Measurements from ENCODE around the gene OR52E8. TPM values are rescaled to one million over a fixed set of nuclear protein-coding genes. Genes with fewer than 3 reads are reported as not detected.

OR52E8 gene
- total RNA-seq = not detected

DNA sequence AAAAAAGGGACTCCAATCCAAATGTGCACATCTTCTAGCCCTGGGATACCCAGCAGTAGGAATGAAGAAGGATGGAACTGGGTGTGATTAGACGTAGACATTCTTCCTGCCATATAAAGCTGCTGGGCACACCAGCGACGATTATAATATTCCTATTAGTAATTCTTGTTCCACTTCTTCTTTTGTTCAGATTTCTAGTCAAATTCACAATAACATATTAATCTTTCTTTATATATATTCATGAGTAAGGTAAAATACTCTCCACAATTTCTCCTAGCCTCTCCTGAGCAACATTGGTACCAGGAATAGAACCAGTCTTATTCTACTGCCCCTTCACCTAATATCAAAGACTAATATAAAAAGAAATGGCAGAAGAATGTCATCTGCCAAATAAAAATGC lies at the start of gene OR52E8:
OR52E8 (minus strand) TSS at position 101 of the 400 bp plus-strand sequence; CDS start at position 101, 0 bp downstream.
- Histone ChIP-seq H3K27me3 (ENCODE audit: insufficient read depth, low read length) (no peaks in the 10 kb centered on the region), H3K4me1 (ENCODE audit: insufficient read depth, low read length) (no peaks in the 10 kb centered on the region), H3K4me3 (ENCODE audit: low read length) (no peak within 1 kb of the TSS), H3K9me3 (ENCODE audit: low read depth, low read length) (no peaks in the 10 kb centered on the region)

- Histone ChIP-seq H3K4me3 (ENCODE audit: low read length) (no peak overlapping the region), H3K4me1 (ENCODE audit: insufficient read depth, low read length) (no peaks in the 10 kb centered on the region), H3K27me3 (ENCODE audit: insufficient read depth, low read length) (no peaks in the 10 kb centered on the region), H3K9me3 (ENCODE audit: low read depth, low read length) (no peaks in the 10 kb centered on the region)
Measured at GRCh38 chr11:5899534-5899933, 42.0 kb upstream of the OR52E8 start.

DNA sequence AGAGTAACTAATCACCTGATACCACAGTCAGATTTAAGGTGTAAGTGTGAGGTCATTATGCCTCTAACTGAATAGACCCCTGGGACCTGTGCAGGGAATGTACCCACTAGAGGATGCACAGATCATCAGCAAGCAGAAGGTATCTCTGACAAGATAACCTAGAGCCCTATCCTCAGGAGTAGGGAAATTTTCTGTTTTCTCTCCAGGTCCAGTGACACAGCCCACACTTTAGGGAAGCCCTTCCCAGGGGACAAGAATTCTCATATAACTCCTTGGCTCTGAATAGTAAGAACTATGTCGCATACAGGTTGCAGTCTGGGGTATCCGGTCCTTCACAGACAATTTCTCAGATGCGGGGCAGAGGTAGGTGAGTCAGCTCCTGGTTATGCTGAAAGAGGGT lies 35.4 kb upstream of the OR52E8 start, which contains the start of gene OR52E5:
OR52E5 (plus strand) TSS at position 301 of the 400 bp plus-strand sequence. CDS start 7,569 bp downstream, outside the sequence.
- H3K4me1 ChIP-seq (ENCODE audit: insufficient read depth, low read length) = no peaks in the 10 kb centered on the region
- H3K9me3 ChIP-seq (ENCODE audit: low read depth, low read length) = no peaks in the 10 kb centered on the region
- H3K27me3 ChIP-seq (ENCODE audit: insufficient read depth, low read length) = no peaks in the 10 kb centered on the region
- H3K4me3 ChIP-seq (ENCODE audit: low read length) = no peak within 1 kb of the TSS

DNA sequence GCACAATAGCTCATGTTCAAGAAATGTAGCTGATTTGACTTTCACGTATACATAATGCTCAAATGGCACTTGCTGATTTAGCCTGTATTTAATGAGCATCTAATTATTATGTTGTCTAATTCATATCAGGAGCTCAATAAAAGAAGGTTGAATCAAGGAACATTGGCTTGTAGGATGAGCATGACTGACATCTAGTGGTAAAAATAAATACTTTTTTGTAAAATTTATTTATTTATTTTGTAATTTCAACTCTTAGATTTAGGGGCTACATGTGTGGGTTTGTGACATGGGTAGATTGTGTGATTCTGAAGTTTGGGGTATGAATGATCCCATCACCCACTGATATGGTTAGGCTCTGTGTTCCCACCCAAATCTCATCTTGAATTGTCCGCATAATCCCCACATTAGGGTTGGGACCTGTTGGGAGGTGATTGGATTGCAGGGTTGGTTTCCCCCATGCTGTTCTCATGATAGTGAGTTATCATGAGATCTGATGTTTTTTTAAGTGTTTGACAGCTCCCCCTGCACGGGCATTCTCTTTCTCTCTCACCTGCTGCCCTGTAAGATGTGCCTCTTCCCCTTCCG lies 33.8 kb upstream of the OR52E8 start:
- Histone ChIP-seq H3K4me3 (ENCODE audit: low read length) (no peak overlapping the region), H3K27me3 (ENCODE audit: insufficient read depth, low read length) (no peaks in the 10 kb centered on the region), H3K4me1 (ENCODE audit: insufficient read depth, low read length) (no peaks in the 10 kb centered on the region), H3K9me3 (ENCODE audit: low read depth, low read length) (no peaks in the 10 kb centered on the region)

- no peaks in the 10 kb centered on the region for H3K9me3 ChIP-seq (ENCODE audit: low read depth, low read length)
- no peaks in the 10 kb centered on the region for H3K27me3 ChIP-seq (ENCODE audit: insufficient read depth, low read length)
- no peaks in the 10 kb centered on the region for H3K4me1 ChIP-seq (ENCODE audit: insufficient read depth, low read length)
- no peak overlapping the region for H3K4me3 ChIP-seq (ENCODE audit: low read length)
Measured at GRCh38 chr11:5887661-5888060, 30.2 kb upstream of the OR52E8 start.

DNA sequence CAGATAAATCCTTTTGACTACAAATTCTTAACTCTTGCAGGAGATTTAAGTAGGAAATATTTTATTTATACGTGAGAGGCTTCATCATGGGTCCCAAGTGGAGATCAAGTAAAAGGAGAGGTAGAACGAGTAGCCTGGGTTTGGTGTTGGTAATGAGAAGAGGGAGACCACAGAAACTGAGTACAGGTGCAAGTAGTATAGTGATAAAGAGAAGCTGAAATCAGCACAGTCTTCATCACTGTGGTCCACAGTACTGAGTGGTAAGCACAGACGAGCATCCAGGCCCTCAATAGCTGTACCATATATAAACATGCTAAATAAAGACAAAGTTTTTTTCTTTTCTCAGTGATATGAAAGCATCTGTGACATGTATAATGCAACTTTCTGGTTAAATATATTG lies 29.7 kb upstream of the OR52E8 start:
- H3K27me3 ChIP-seq (ENCODE audit: insufficient read depth, low read length) = no peaks in the 10 kb centered on the region
- H3K4me3 ChIP-seq (ENCODE audit: low read length) = no peak overlapping the region
- no peaks in the 10 kb centered on the region for H3K4me1 ChIP-seq (ENCODE audit: insufficient read depth, low read length)
- no peaks in the 10 kb centered on the region for H3K9me3 ChIP-seq (ENCODE audit: low read depth, low read length)

GRCh38 chr11:5881756-5882155 lies 24.3 kb upstream of the OR52E8 start:
- Histone ChIP-seq H3K4me1 (ENCODE audit: insufficient read depth, low read length) (no peaks in the 10 kb centered on the region), H3K9me3 (ENCODE audit: low read depth, low read length) (no peaks in the 10 kb centered on the region), H3K4me3 (ENCODE audit: low read length) (no peak overlapping the region), H3K27me3 (ENCODE audit: insufficient read depth, low read length) (no peaks in the 10 kb centered on the region)

DNA sequence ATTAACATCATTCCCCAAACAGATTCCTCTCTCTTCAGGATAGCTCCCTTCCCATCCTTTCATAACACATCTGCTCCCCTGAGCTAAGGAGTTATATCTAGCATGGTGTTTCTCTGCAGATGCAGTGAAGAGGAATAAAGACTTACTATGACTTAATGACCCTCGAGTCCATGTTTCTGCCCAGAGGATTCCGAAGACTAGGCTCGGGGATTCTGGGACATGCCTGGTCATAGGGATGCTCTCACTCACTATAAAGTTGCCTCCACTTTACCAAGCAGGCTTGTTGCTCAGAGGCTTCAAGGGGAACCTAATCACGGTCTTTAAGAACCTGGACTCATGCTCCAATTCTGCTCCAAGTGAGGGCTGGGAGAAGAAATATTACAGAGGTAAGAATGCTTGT lies 22.8 kb upstream of the OR52E8 start, which contains the start of gene OR52E4:
OR52E4 (plus strand) TSS at position 301 of the 400 bp plus-strand sequence. CDS start 3,664 bp downstream, outside the sequence.
- no peaks in the 10 kb centered on the region for H3K4me1 ChIP-seq (ENCODE audit: insufficient read depth, low read length)
- no peak within 1 kb of the TSS for H3K4me3 ChIP-seq (ENCODE audit: low read length)
- no peaks in the 10 kb centered on the region for H3K27me3 ChIP-seq (ENCODE audit: insufficient read depth, low read length)
- H3K9me3 ChIP-seq (ENCODE audit: low read depth, low read length) = no peaks in the 10 kb centered on the region

DNA sequence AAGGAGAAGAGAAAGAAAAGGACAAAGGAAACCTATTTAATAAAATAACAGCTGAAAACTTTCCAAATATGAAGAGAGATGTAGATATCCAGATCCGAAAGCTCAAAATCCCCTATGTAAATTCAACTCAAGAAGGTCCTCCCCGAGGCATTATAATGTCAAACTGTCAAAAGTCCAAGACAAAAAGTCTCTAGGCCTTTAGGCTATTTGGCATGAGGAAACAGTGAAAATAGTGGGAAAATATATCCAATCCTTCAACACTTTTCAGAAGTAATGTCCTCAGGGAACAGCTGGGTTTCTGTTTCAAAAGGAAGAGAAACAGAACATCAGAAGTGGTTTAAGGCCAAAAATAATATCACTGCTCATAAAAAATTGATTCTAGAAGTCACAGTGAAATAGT lies 21.1 kb upstream of the OR52E8 start:
- no peaks in the 10 kb centered on the region for H3K27me3 ChIP-seq (ENCODE audit: insufficient read depth, low read length)
- H3K9me3 ChIP-seq (ENCODE audit: low read depth, low read length) = no peaks in the 10 kb centered on the region
- no peaks in the 10 kb centered on the region for H3K4me1 ChIP-seq (ENCODE audit: insufficient read depth, low read length)
- no peak overlapping the region for H3K4me3 ChIP-seq (ENCODE audit: low read length)

DNA sequence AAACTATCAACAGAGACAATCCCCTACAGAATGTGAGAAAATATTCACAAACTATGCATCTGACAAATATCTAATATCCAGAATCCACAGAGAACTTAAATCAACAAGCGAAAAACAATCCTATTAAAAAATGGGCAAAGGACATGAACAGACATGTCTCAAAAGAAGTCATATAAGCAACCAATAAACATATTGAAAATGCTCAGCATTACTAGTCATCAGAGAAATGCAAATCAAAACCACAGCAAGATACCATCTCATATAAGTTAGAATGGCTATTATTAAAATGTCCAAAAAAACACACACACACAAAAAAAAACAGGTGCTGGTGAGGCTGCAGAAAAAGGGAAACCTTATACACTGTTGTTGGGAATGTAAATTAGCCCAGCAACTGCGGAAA lies 8.3 kb upstream of the OR52E8 start:
- no peak overlapping the region for H3K4me3 ChIP-seq (ENCODE audit: low read length)
- no peaks in the 10 kb centered on the region for H3K27me3 ChIP-seq (ENCODE audit: insufficient read depth, low read length)
- no peaks in the 10 kb centered on the region for H3K9me3 ChIP-seq (ENCODE audit: low read depth, low read length)
- H3K4me1 ChIP-seq (ENCODE audit: insufficient read depth, low read length) = no peaks in the 10 kb centered on the region

GRCh38 chr11:5851002-5851401 lies 6.5 kb downstream of the OR52E8 start:
- Histone ChIP-seq H3K4me3 (ENCODE audit: low read length) (no peak overlapping the region), H3K9me3 (ENCODE audit: low read depth, low read length) (no peaks in the 10 kb centered on the region), H3K4me1 (ENCODE audit: insufficient read depth, low read length) (no peaks in the 10 kb centered on the region), H3K27me3 (ENCODE audit: insufficient read depth, low read length) (no peaks in the 10 kb centered on the region)

GRCh38 chr11:5847711-5848110 lies 9.8 kb downstream of the OR52E8 start:
- no peaks in the 10 kb centered on the region for H3K4me1 ChIP-seq (ENCODE audit: insufficient read depth, low read length)
- no peak overlapping the region for H3K4me3 ChIP-seq (ENCODE audit: low read length)
- H3K27me3 ChIP-seq (ENCODE audit: insufficient read depth, low read length) = peaks cover 3% of the 10 kb centered on the region
- H3K9me3 ChIP-seq (ENCODE audit: low read depth, low read length) = no peaks in the 10 kb centered on the region

- H3K27me3 ChIP-seq (ENCODE audit: insufficient read depth, low read length) = peaks cover 3% of the 10 kb centered on the region
- H3K4me3 ChIP-seq (ENCODE audit: low read length) = no peak overlapping the region
- no peaks in the 10 kb centered on the region for H3K4me1 ChIP-seq (ENCODE audit: insufficient read depth, low read length)
- H3K9me3 ChIP-seq (ENCODE audit: low read depth, low read length) = no peaks in the 10 kb centered on the region
Measured at GRCh38 chr11:5846701-5847100, 10.8 kb downstream of the OR52E8 start.

DNA sequence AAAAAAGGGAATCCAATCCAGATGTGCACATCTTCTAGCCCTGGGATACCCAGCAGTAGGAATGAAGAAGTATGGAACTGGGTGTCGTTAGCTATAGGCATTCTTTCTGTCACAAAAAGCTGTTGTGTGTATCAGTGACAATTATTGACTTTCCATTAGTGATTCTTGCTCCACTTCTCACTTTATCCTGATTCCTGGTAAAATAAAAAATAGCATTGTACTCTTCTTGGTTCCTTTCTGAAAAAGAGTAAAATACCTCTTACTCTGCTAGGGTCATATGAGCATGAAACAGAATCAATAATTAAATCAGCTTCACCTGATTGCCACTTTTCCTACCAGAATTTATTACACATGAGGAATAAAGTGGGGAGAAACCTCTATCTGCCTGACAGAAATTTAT lies 15.7 kb downstream of the OR52E8 start, which contains the start of gene OR52E6:
OR52E6 (minus strand) TSS at position 101 of the 400 bp plus-strand sequence; CDS start at position 101, 0 bp downstream.
- Histone ChIP-seq H3K27me3 (ENCODE audit: insufficient read depth, low read length) (peaks cover 7% of the 10 kb centered on the region), H3K4me1 (ENCODE audit: insufficient read depth, low read length) (no peaks in the 10 kb centered on the region), H3K4me3 (ENCODE audit: low read length) (no peak within 1 kb of the TSS), H3K9me3 (ENCODE audit: low read depth, low read length) (no peaks in the 10 kb centered on the region)

DNA sequence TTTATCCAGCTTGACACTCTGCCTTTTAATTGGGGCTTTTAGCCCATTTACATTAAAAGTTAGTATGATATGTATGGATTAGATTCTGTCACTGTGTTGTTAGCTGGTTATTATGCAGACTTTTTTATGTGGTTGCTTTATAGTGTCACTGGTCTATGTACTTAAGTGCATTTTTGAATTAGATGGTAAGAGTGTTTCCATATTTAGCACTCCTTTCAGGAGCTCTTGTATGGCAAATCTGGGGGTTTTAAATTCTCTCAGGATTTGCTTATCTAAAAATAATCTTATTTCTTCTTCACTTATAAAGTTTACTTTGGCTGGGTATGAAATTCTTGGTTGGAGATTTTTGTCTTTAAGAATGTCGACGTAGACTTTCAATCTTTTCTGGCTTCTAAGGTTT lies 19.8 kb downstream of the OR52E8 start:
- no peak overlapping the region for H3K4me3 ChIP-seq (ENCODE audit: low read length)
- peaks cover 4% of the 10 kb centered on the region for H3K27me3 ChIP-seq (ENCODE audit: insufficient read depth, low read length)
- H3K4me1 ChIP-seq (ENCODE audit: insufficient read depth, low read length) = no peaks in the 10 kb centered on the region
- no peaks in the 10 kb centered on the region for H3K9me3 ChIP-seq (ENCODE audit: low read depth, low read length)

- peaks cover 2% of the 10 kb centered on the region for H3K27me3 ChIP-seq (ENCODE audit: insufficient read depth, low read length)
- no peak overlapping the region for H3K4me3 ChIP-seq (ENCODE audit: low read length)
- H3K9me3 ChIP-seq (ENCODE audit: low read depth, low read length) = no peaks in the 10 kb centered on the region
- H3K4me1 ChIP-seq (ENCODE audit: insufficient read depth, low read length) = no peaks in the 10 kb centered on the region
Measured at GRCh38 chr11:5833446-5833845, 24.0 kb downstream of the OR52E8 start.

All from mononuclear cell (primary cell).